ENCODE measurements around the gene UBE2O.

- no peak for TF ChIP-seq MAX (IDR thresholded peaks at IDR 0.05; ENCODE audit: low read depth, low read length)
- no peak for TF ChIP-seq POLR2A (IDR thresholded peaks at IDR 0.05; ENCODE audit: extremely low read depth, insufficient read length)
- TF ChIP-seq CTCF (IDR thresholded peaks at IDR 0.05; ENCODE audit: low read depth, low read length): no peak
- no peak for TF ChIP-seq MYC (IDR thresholded peaks at IDR 0.05; ENCODE audit: low read depth, low read length)
Observed at GRCh38 chr17:76445697-76446448, 7.1 kb downstream of the UBE2O start.
